ENCODE results near the gene HOXA11.

HOXA11 gene

DNA sequence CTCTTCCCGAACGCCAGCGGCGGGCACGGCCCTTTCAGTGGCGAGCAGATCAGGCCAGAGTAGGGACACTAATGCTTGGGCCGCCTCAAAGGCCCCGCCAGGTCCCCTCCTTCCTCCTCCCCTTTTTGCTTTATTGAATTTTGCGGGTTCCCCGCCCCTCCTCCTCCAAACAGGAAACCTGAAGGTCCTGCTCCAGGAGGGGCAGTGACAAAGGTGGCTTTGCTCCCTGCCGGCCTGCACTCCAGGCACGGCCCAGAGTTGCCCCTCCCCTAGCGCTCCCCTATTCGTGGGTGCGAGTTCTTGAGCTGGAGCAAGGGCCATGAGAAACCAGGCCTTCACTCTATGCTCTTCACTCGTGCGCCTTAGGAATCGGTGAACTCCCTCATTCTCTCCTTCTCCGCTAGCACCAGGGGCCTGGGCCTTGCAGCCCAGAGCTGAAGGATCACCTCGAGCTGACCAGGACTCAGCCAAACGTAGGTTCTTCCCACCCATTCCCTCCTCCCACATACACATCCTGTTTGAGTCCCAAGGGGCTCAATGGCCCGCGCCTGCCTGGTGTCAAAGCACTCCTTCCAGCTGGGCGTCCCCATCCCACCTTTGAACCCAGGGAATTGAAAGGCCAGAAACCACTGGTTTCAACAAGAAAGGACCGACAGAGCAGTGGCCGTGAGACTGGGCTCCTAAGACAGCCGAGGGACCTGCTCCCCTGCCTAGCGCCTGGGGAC, 36.8 kb downstream of the HOXA11 start:
- DNase-seq (ENCODE audit: low spot score) (peak; percentile 68), FAIRE-seq (peak; percentile 81)

DNA sequence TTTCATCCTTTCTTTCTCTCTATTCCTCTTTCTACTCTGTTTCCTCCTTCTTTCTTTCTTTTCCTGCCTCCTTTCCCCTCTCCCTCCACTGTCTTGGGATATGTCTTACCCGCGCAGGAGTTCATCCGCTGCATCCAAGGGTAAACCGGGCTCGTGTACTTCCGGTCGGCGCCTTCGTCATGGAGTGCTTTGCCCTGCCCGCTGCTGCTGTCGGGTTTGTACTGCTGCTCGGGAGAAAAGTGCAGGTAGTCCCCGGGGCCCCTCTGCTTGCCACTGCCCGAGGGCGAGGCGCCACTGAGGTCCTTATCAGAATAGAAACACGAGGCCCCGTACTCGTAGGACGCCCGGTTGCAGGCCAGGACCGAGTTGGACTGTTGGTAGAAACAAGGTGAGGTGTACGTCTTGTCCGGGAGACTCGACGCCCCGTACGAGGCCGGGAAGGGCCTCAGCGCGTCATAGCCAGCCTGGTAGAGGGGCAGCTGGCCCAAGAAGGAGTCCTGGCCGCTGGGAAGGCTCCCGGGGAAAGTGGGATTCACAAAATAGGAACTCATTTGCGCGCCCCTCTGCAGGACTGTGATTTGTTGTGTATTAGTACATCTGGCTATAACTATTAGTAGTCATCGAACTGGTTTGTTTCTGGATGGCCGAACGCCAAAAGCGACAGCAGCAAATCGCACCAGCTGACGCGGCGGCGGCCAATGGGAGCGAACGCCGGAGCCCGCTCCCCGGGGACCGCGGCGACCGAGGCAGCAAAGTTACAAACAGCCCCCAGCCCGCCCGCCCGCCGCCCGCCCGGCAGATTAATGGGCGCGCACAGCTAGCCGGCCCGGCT, 37.6 kb downstream of the HOXA11 start, which contains the start of gene HOXA6:
Gene HOXA6 (minus strand): TSS at position 576 of the 832 bp plus-strand sequence. CDS start 25 bp downstream, at position 551.
- no peak for FAIRE-seq
- DNase-seq (ENCODE audit: low spot score): no peak

GRCh38 chr7:27146491-27147198, 38.4 kb downstream of the HOXA11 start:
- FAIRE-seq: no peak
- DNase-seq (ENCODE audit: low spot score): no peak

- DNase-seq (ENCODE audit: low spot score) (no peak), FAIRE-seq (no peak)
These were observed 39.1 kb downstream of the HOXA11 start for GRCh38 chr7:27145914-27146412.

DNA sequence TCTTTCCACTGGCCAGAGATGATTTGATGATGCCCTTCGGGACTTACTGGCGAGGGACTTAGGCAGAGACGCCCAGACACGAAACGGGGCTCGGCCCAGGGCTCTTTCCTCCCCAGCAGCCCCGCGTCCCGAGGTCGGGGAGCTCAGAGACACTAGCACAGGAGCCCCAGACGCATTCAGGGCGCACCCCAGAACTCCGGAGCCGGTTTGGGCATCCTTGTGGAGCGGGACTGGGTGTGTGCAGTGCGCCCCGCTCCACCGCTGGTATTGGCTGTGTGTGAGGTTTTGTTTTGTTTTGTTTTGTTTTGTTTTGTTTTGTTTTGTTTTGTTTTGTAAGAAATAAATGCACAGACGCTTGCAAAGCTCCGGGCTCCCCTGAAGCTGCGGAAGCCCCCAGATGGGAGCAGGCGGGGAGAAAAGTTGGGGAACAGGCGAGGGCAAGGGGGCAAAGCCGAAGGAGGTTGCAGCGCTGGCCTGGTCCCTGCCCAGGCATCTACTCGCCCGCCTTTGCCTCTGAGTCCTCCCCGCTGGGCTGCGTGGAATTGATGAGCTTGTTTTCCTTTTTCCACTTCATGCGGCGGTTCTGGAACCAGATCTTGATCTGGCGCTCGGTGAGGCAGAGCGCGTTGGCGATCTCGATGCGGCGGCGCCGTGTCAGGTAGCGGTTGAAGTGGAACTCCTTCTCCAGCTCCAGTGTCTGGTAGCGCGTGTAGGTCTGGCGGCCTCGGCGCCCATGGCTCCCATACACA, 39.7 kb downstream of the HOXA11 start:
- no peak for FAIRE-seq
- DNase-seq (ENCODE audit: low spot score): no peak

DNA sequence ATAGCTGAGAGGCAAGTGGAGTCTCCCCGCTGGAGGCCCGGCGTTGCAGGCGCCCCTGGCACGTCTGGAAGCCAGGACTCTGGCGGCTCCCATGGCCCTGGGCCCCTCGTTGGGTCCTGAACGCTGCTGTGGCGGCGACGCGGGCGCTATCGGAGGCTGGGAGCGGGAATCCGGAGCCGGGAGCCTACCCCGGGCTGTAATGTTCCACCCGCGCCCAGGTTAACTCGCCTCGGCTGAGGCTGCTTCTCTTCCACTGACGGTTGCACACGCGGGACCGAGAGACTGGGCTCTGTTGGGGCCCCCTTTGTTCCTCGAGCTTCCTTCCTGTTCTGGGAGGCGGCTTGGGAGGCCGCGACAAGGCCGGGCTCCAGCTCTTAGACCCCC, 40.3 kb downstream of the HOXA11 start:
- FAIRE-seq (no peak), DNase-seq (ENCODE audit: low spot score) (no peak)

DNA sequence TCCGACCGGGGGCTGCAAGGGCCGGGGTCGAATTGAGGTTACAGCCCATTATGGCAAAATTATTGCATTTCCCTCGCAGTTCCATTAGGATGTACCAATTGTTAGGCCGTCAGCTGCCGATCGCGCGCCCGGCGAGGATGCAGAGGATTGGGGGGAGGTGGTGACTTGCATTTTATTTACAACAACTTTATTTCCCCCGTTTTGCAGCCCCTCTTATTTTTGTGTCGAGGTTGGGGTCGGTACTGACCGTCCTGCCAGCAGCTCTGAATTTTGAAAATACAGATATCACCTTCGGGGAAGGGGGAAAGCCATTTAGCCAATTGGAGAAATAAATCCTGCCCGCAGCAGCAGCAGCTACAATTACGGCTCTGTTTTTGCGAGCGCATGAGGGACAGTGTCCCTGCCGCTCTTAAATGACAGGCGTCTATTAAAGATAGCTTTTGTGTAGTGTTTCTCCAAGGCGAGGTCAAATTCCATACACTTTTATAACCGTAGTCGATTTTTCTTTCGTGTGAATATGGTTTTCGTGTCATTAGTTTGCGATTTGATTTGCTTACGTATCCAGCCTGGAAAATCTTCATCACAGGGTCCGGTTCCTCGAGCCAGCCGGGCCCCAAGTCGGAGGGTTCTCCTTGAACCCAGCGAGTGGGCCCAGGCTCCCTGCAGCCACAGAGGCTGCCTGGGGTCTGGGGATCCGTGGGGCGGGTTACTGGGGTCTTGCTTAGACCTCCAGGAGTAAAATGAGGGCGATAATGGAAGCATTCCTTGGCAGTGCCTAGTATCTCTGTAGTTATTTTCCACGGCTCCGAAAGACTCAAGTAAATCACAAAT, 40.9 kb downstream of the HOXA11 start:
- FAIRE-seq: no peak
- no peak for DNase-seq (ENCODE audit: low spot score)

- FAIRE-seq: peak; percentile 84
- DNase-seq (ENCODE audit: low spot score): peak; percentile 94
These were observed 41.7 kb downstream of the HOXA11 start, which contains the start of gene HOXA5 for GRCh38 chr7:27143023-27143949. Gene HOXA5 (minus strand): TSS chr7:27143681. CDS start chr7:27143607, 74 bp downstream.

DNA sequence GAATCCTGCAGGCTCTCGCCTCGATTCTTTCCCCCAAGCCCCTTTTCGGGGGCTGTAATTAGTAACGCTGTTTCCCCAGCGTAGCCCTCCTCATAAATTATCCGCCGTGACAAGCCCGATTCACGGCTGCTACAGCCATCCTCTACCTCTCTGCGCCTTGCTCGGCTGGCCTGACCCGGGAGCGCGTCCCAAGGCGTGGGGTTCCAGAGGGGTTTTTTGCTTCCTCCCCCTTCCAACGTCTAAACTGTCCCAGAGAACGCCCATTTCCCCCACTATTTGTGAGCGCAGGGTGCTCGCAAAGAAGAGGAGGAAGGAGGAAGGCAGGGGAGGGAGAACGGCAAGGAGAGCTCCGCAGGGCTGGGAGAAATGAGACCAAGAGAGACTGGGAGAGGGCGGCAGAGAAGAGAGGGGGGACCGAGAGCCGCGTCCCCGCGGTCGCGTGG, 42.4 kb downstream of the HOXA11 start:
- no peak for DNase-seq (ENCODE audit: low spot score)
- FAIRE-seq: no peak

DNA sequence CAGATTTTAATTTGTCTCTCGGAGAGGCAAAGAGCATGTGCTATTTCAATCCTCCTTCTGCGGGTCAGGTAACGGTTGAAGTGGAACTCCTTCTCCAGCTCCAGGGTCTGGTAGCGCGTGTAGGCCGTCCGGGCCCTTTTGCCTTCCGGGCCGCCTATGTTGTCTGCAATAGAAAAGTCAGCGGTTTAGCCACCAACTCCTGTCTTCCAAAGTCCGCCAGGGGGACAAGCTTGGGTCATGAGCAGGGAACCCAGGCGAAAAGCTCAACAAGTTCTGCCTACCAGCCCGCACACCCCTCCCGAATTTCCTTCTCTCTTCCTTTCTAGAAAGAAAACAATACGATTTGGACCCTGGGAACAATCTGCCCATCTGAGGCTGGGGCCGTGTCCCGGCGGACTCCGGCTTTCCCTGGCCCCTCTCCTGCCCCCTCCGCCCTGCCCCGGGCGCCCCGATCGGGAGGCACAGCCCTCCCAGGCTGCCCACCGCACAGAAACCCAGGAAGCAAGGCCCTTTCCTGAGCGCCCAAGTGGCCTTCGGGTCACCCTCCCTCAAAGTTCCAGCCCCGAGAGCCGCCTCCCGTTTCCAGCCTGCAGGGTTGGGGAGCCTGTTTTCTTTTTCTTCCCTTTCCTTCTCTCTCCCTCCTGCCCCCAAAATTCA, 43.0 kb downstream of the HOXA11 start:
- peak; percentile 76 for DNase-seq (ENCODE audit: low spot score)
- FAIRE-seq: peak; percentile 58

- FAIRE-seq (no peak), DNase-seq (ENCODE audit: low spot score) (no peak)
These were observed 43.7 kb downstream of the HOXA11 start for GRCh38 chr7:27141137-27141922.

- DNase-seq (ENCODE audit: low spot score) (no peak), FAIRE-seq (no peak)
These were observed 44.7 kb downstream of the HOXA11 start for GRCh38 chr7:27140126-27140857.

DNA sequence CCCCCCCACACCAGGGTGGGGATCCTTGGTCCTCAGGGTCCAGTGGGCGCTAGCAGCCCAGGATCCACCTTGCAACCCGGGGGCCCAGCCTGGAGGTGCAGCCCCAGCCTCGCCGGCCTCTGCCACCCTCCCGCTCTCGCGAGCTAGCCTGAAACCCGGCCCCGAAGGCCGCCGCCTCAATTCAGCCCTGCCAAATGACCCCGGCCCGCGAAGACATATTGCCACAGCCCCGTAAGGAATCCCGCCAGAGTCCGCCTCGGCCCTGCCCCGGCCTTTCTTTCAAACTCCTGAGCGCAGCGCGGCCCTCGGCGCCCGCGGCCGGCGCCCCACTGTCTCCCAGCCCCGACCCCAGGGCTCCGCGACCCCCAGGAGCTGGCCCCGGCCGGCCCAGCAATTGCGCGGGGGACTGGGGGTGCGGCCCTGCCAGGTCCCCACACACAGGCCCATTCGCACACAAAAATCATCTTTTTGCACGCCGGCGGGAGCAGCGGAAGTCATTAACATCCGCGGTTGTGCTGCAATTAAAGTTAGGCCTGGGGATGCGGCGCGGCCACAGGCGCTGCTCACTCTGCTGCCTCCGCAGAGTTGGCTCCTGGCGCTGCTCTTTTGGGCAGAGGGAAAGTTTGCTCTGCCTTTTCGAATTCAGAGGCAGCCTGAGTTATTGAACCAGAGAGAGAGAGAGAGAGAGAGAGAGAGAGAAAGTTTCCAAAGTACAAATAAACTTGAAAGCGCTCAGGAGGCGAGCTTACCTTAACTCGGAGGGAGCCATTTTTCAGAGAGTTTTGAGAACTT, 45.5 kb downstream of the HOXA11 start:
- DNase-seq (ENCODE audit: low spot score) (no peak), FAIRE-seq (no peak)

DNA sequence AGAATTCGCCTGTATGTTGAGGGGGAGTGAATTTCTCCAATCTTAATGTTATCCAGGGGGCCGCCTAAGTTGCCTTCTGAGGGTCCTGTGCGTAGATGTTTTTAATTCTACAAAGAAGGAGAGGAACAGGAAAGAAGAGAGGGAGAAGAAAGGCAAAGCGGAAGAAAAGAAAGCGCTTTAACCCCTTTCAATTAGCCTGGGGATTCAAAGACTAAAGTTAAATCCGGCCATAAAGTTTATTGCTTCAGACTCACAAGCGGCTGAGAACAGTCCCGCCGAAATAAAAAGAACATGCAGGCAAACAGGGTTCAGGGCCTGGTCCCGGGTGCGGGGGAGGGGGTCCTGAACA, 46.1 kb downstream of the HOXA11 start:
- no peak for FAIRE-seq
- no peak for DNase-seq (ENCODE audit: low spot score)

DNA sequence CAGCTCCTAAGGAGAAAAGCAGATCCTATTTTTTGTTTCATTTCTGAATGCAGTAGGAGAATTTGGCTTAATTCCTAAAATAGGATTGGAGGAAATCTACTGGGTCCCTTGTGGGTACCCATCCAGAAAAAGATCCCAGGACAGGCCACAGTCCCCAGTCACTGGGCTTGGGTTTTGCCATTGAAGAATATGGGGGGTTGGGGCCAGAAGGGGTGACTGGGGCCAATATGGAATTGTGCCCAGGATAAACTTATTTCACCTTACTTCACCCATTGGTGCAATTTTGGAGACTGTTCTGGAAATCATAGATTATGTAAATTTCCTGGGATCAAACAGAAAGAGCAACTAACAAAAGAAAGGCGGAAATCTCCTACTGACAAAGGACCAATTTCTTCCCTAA, 46.6 kb downstream of the HOXA11 start:
- FAIRE-seq (no peak), DNase-seq (ENCODE audit: low spot score) (no peak)

- FAIRE-seq (peak; percentile 74), DNase-seq (ENCODE audit: low spot score) (no peak)
These were observed 47.3 kb downstream of the HOXA11 start for GRCh38 chr7:27137640-27138315.

Measured in RCC 7860 (cell line).